ENCODE measurements around the gene SPEN. TPM values are rescaled to one million over a fixed set of nuclear protein-coding genes. Genes with fewer than 3 reads are reported as not detected.

The SPEN gene
- polyA plus RNA-seq, 1 of the 3 experiments (the other 2 are of a cell fraction), result 6.1 TPM

GRCh38 chr1:15852828-15853302, 5.4 kb downstream of the SPEN start:
- Histone ChIP-seq H3K79me2 (ENCODE audit: insufficient read depth) (peaks cover 100% of the 10 kb centered on the region), H3K27ac (ENCODE audit: low read depth in 2 of 2, low read length in 1 of 2) (peak overlapping the region in 1 of 2 experiments; percentile 98; a peak in 1 of 4 replicates), H4K20me1 (ENCODE audit: insufficient read depth) (peaks cover 31% of the 10 kb centered on the region), H3F3A (replicated peaks; ENCODE audit: insufficient read depth) (peaks cover 35% of the 10 kb centered on the region), H2AFZ (ENCODE audit: low read depth) (no peak overlapping the region), H3K9ac (no peak overlapping the region), H3K4me3 (ENCODE audit: low read depth in 2 of 2, low read length in 1 of 2) (no peak overlapping the region), H3K27me3 (ENCODE audit: insufficient read depth) (no peaks in the 10 kb centered on the region), H3K9me2 (no peaks in the 10 kb centered on the region), H3K4me1 (ENCODE audit: control insufficient read depth in 1 of 2, insufficient read depth in 2 of 2, low read depth in 1 of 2, low read length in 1 of 2) (peaks cover 7 to 22% of the 10 kb centered on the region in 2 experiments; a peak in 3 of 4 replicates), H3K9me3 (no peaks in the 10 kb centered on the region), H3K36me3 (replicated peaks in 1 of 2; ENCODE audit: control insufficient read depth in 1 of 2, insufficient read depth in 2 of 2, low read length in 1 of 2) (no peaks in the 10 kb centered on the region), H3K4me2 (no peak overlapping the region)
- TF ChIP-seq EZH2phosphoT487 (IDR thresholded peaks at IDR 0.05; ENCODE audit: borderline replicate concordance, low read depth), result no peak
- TF ChIP-seq NFIC (IDR thresholded peaks at IDR 0.05; ENCODE audit: borderline replicate concordance), result no peak
- TF ChIP-seq ZBTB33 (IDR thresholded peaks at IDR 0.05; ENCODE audit: borderline replicate concordance, low read depth), result no peak
- no peak for TF ChIP-seq EP300 (IDR thresholded peaks at IDR 0.05; ENCODE audit: borderline replicate concordance in 1 of 2, low read depth in 1 of 2, low read length in 1 of 2)
- WGBS (ENCODE audit: low lambda C conversion rate), result 90% methylated on average over 3 of the region's 3 CpGs
- CTCF ChIA-PET, result interaction anchor here (1.8 kb wide), 1 partner anchor 61 kb away, joined by 4 read pairs; no protein-coding TSS in a partner anchor
- POLR2A ChIA-PET, result no interaction called here
- no peak for DNase-seq

DNA sequence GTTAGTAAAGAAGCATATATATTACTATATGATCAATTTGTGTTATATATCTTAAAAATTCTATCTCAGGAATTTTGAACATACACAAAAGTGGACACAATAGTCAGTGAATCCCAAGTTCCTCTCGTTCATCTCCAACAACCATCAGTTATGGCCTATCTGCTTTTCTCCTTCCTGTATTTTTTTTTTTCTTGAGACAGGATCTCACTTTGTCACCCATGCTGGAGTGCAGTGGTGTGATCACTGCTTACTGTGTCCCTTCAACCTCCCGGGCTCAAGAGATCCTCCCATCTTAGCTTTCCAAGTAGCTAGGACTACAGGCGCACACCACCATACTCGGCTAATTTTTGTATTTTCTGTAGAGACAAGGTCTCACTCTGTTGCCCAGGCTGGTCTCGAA, 9.4 kb downstream of the SPEN start:
- Histone ChIP-seq H3K4me1 (ENCODE audit: control insufficient read depth in 1 of 2, insufficient read depth in 2 of 2, low read depth in 1 of 2, low read length in 1 of 2) (peaks cover 0 to 8% of the 10 kb centered on the region in 2 experiments; a peak in 1 of 4 replicates), H3F3A (replicated peaks; ENCODE audit: insufficient read depth) (peaks cover 8% of the 10 kb centered on the region), H2AFZ (ENCODE audit: low read depth) (no peak overlapping the region), H3K9me3 (no peaks in the 10 kb centered on the region), H3K36me3 (replicated peaks in 1 of 2; ENCODE audit: control insufficient read depth in 1 of 2, insufficient read depth in 2 of 2, low read length in 1 of 2) (no peaks in the 10 kb centered on the region), H3K4me2 (no peak overlapping the region), H3K9me2 (no peaks in the 10 kb centered on the region), H3K4me3 (ENCODE audit: low read depth in 2 of 2, low read length in 1 of 2) (no peak overlapping the region), H3K27me3 (ENCODE audit: insufficient read depth) (no peaks in the 10 kb centered on the region), H3K27ac (ENCODE audit: low read depth in 2 of 2, low read length in 1 of 2) (no peak overlapping the region), H3K9ac (no peak overlapping the region), H4K20me1 (ENCODE audit: insufficient read depth) (peaks cover 57% of the 10 kb centered on the region), H3K79me2 (ENCODE audit: insufficient read depth) (peaks cover 99% of the 10 kb centered on the region)
- DNase-seq, result no peak
- ChIA-PET POLR2A (no interaction called here), CTCF (no interaction called here)
- TF ChIP-seq YY1 (IDR thresholded peaks at IDR 0.05; ENCODE audit: low read depth) (no peak), RXRA (IDR thresholded peaks at IDR 0.05; ENCODE audit: borderline replicate concordance, low read depth) (no peak), ELF1 (IDR thresholded peaks at IDR 0.05) (no peak), RCOR1 (IDR thresholded peaks at IDR 0.05; ENCODE audit: low read length) (no peak), CTCF (IDR thresholded peaks at IDR 0.05) (no peak), TEAD4 (IDR thresholded peaks at IDR 0.05; ENCODE audit: borderline replicate concordance, insufficient read depth) (no peak), SMC3 (IDR thresholded peaks at IDR 0.05; ENCODE audit: low read depth, low read length) (no peak), FOSL2 (IDR thresholded peaks at IDR 0.05; ENCODE audit: borderline replicate concordance, low read depth) (no peak), NFIC (IDR thresholded peaks at IDR 0.05; ENCODE audit: borderline replicate concordance) (no peak)
- 94% methylated on average over 5 of the region's 5 CpGs for WGBS (ENCODE audit: low lambda C conversion rate)
